Urinary bladder (tissue), 4 donors: ENCODE results near the gene ARPIN. TPM values are rescaled to one million over a fixed set of nuclear protein-coding genes. Genes with fewer than 3 reads are reported as not detected.
A peak's percentile ranks its signal among the peaks of the same experiment; 100 is the strongest.
"Not testable (repeated sequence)": the region's sequence is repeated elsewhere in the genome, so short reads cannot be mapped to it uniquely, and the experiment has no call there.

ENCODE experiments used
- DNase-seq: peaks from one replicate; pipeline ENCODE4 v3.0.0-alpha.2; 2015; ENCODE audit errors: extremely low spot score
- H3K27ac ChIP-seq: one replicate; pipeline ENCODE4 v1.5.1; 2013; ENCODE audit warnings: low read depth, mild to moderate bottlenecking, moderate library complexity
- H3K36me3 ChIP-seq: one replicate; pipeline ENCODE4 v1.6.1; 2013; ENCODE audit warnings: mild to moderate bottlenecking, moderate library complexity; ENCODE audit not compliant: insufficient read depth
- H3K4me1 ChIP-seq: one replicate; pipeline ENCODE4 v1.6.1; 2013; ENCODE audit warnings: mild to moderate bottlenecking, moderate library complexity; ENCODE audit not compliant: insufficient read depth
- H3K4me3 ChIP-seq: one replicate; pipeline ENCODE4 v1.5.1; 2013; ENCODE audit warnings: low read depth, low read length
- WGBS: extraction: QIAGEN DNeasy Blood & Tissue Kit; methylation state at CpG from one replicate; pipeline ENCODE4 v1.1.7; 2013; 5-methylcytosine and 5-hydroxymethylcytosine counted together
- polyA plus RNA-seq: library from polyadenylated mRNA; stranded (reverse); fragments of 200-250 nt; gene quantifications from one replicate; pipeline ENCODE4 v1.2.3, GENCODE V29; 2013
- total RNA-seq: library from RNA; depleted of rRNA; stranded (reverse); fragments of >200 nt; gene quantifications from one replicate; pipeline ENCODE4 v1.2.3, GENCODE V29; 2014
- donor health status: healthy with polysubstance abuse.
- donor health status: healthy.

ARPIN gene
- total and polyA plus RNA-seq, 2 donors, result 17.5 to 18.9 TPM

- no peaks in the 10 kb centered on the region for H3K36me3 ChIP-seq
Observed at GRCh38 chr15:89903858-89904130, 9.0 kb downstream of the ARPIN start.

GRCh38 chr15:89903015-89903857, 9.5 kb downstream of the ARPIN start:
- WGBS, result 94% methylated on average over 15 of the region's 15 CpGs
- H3K4me3 ChIP-seq, result no peak overlapping the region
- H3K4me1 ChIP-seq, result no peaks in the 10 kb centered on the region
- no peak overlapping the region for H3K27ac ChIP-seq
- H3K36me3 ChIP-seq, result no peaks in the 10 kb centered on the region
- no peak for DNase-seq

More at GRCh38 chr15:89903858-89904130, 9.0 kb downstream of the ARPIN start:
- DNase-seq, result no peak
- no peak overlapping the region for H3K27ac ChIP-seq
- no peak overlapping the region for H3K4me3 ChIP-seq
- H3K4me1 ChIP-seq, result no peaks in the 10 kb centered on the region
- 93% methylated on average over 11 of the region's 11 CpGs for WGBS

- 86% methylated on average over 6 of the region's 6 CpGs for WGBS
- no peak for DNase-seq
- Histone ChIP-seq H3K4me1 (no peaks in the 10 kb centered on the region), H3K27ac (no peak overlapping the region), H3K4me3 (no peak overlapping the region), H3K36me3 (no peaks in the 10 kb centered on the region)
Observed at GRCh38 chr15:89900849-89901248, 11.9 kb downstream of the ARPIN start.

GRCh38 chr15:89899951-89900567, 12.7 kb downstream of the ARPIN start:
- no peak for DNase-seq
- Histone ChIP-seq H3K4me1 (no peaks in the 10 kb centered on the region), H3K4me3 (no peak overlapping the region), H3K36me3 (no peaks in the 10 kb centered on the region), H3K27ac (no peak overlapping the region)
- 89% methylated on average over 3 of the region's 3 CpGs for WGBS

- no peaks in the 10 kb centered on the region for H3K4me1 ChIP-seq
- no peak overlapping the region for H3K4me3 ChIP-seq
- H3K27ac ChIP-seq, result no peak overlapping the region
- WGBS, result 79% methylated on average over 12 of the region's 12 CpGs
- no peak for DNase-seq
- no peaks in the 10 kb centered on the region for H3K36me3 ChIP-seq
Observed at GRCh38 chr15:89899295-89899945, 13.3 kb downstream of the ARPIN start.

- no peak overlapping the region for H3K4me3 ChIP-seq
- no peak for DNase-seq
- no peaks in the 10 kb centered on the region for H3K36me3 ChIP-seq
- 79% methylated on average over 7 of the region's 7 CpGs for WGBS
- no peaks in the 10 kb centered on the region for H3K4me1 ChIP-seq
- no peak overlapping the region for H3K27ac ChIP-seq
Observed at GRCh38 chr15:89898614-89899294, 14.0 kb downstream of the ARPIN start.

DNA sequence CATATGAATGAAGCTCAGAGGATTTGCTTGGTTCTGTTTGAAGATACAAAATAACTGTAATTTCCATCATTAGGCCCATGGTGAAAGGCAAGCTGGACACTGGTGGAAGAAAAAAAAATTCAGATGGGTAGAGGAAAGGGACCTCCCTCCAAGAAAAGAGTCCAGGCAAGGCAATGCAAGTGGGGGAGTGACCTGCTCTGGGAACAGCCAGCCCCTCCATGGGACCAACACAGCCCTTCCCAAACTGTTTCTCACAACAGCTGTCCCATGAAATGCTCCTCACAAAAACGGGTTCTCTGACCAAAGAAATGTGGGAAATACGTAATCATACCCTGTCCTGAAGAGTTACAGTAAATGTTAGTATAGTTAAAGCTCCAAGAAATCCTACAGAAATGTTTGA, 14.6 kb downstream of the ARPIN start:
- WGBS, result 66% methylated on average over 2 of the region's 2 CpGs
- Histone ChIP-seq H3K36me3 (no peaks in the 10 kb centered on the region), H3K27ac (no peak overlapping the region), H3K4me1 (no peaks in the 10 kb centered on the region), H3K4me3 (no peak overlapping the region)
- no peak for DNase-seq

GRCh38 chr15:89893696-89894447, 18.9 kb downstream of the ARPIN start, which contains the start of gene AP3S2:
TSS of gene AP3S2 (minus strand) at chr15:89893994. CDS start at chr15:89893949, 45 bp downstream.
- peak within 1 kb of the TSS; percentile 82 for H3K4me3 ChIP-seq
- H3K36me3 ChIP-seq, result no peaks in the 10 kb centered on the region
- DNase-seq, result peak; percentile 89
- under 1% methylated on average over 62 of the region's 62 CpGs for WGBS
- no peaks in the 10 kb centered on the region for H3K4me1 ChIP-seq
- peak within 1 kb of the TSS; percentile 77 for H3K27ac ChIP-seq

DNA sequence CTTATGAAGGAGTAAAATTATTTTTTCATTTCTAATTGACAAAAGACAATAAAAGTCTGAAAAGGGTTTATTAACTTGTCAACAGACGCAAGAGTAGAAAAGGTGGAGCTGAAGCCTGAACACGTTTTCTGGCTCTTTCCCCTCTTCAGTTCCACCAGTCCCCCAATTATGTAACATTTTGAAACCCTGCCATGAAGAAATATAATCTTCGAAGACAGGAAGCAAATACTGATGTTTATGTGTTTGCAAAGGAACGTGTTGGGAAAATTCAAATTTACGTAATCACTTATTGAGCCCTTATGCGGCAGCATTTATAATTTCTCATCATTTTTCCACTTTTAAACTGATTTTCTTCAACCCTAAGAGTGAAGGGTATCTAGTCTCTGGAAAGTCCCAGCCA, 19.7 kb downstream of the ARPIN start:
- Histone ChIP-seq H3K4me1 (no peaks in the 10 kb centered on the region), H3K36me3 (peaks cover 3% of the 10 kb centered on the region), H3K4me3 (peak overlapping the region; percentile 82), H3K27ac (no peak overlapping the region)
- 20% methylated on average over 6 of the region's 6 CpGs for WGBS
- no peak for DNase-seq

DNA sequence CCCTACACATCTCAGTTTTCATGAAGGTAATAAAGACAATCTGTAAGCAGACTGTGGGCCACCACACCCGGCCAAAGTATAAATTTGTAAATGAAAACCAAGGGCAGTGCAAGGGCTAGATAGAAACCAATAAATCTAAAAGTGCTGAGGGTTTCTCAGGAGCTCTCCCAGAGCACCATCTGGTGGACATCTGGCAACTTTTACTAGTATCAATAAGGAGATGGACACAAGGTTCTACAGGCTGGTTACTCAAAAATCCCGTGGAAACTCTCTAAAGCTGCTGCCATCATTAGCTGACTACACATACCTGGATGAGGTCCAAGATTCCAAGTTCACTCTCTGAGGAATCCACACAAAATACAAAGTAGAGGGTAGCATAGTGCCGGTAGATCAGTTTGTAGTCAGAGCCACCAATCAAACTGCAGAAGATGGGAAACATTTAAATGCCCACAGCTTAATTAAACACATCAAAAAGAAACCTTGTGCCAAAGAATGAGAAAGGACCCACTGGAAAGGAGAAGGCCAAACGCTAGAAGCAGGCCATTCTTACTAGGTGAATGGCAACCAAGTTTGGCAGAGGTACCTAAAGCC, 24.4 kb downstream of the ARPIN start:
- 51% methylated on average over 4 of the region's 4 CpGs for WGBS
- Histone ChIP-seq H3K4me1 (no peaks in the 10 kb centered on the region), H3K27ac (no peak overlapping the region), H3K36me3 (peaks cover 5% of the 10 kb centered on the region), H3K4me3 (no peak overlapping the region)
- DNase-seq, result no peak

GRCh38 chr15:89885611-89886010, 27.1 kb downstream of the ARPIN start:
- no peak for DNase-seq
- Histone ChIP-seq H3K36me3 (peaks cover 5% of the 10 kb centered on the region), H3K27ac (no peak overlapping the region), H3K4me1 (no peaks in the 10 kb centered on the region), H3K4me3 (no peak overlapping the region)
- WGBS, result 88% methylated on average over 2 of the region's 2 CpGs

DNA sequence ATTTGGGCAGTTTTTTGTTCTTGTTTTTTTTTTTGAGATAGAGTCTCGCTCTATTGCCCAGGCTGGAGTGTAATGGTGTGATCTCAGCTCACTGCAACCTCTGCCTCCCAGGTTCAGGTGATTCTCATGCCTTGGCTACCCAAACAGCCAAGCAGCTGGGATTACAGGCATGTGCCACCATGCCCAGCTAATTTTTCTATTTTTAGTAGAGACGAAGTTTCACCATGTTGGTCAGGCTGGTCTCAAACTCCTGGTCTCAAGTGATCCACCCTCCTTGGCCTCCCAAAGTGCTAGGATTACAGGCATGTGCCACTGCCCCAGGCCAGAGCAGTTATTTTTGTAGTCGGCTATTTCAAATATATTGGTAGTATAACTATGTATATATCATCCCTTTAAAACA, 27.6 kb downstream of the ARPIN start:
- H3K4me3 ChIP-seq, DNase-seq, H3K36me3 ChIP-seq, H3K4me1 ChIP-seq, H3K27ac ChIP-seq: not testable (repeated sequence)
- WGBS, result 64% methylated on average over 3 of the region's 3 CpGs

GRCh38 chr15:89883518-89883917, 29.2 kb downstream of the ARPIN start:
- 93% methylated on average over 1 of the region's 1 CpG for WGBS
- no peak for DNase-seq
- Histone ChIP-seq H3K4me1 (no peaks in the 10 kb centered on the region), H3K36me3 (peaks cover 5% of the 10 kb centered on the region), H3K27ac (no peak overlapping the region), H3K4me3 (no peak overlapping the region)
